ENCODE results near the gene ZNF253. TPM values are rescaled to one million over a fixed set of nuclear protein-coding genes. Genes with fewer than 3 reads are reported as not detected.
"Not testable (repeated sequence)": the region's sequence is repeated elsewhere in the genome, so short reads cannot be mapped to it uniquely, and the experiment has no call there.

ZNF253 gene
- total RNA-seq, 1 donor from 2014 or later: 1.8 TPM

DNA sequence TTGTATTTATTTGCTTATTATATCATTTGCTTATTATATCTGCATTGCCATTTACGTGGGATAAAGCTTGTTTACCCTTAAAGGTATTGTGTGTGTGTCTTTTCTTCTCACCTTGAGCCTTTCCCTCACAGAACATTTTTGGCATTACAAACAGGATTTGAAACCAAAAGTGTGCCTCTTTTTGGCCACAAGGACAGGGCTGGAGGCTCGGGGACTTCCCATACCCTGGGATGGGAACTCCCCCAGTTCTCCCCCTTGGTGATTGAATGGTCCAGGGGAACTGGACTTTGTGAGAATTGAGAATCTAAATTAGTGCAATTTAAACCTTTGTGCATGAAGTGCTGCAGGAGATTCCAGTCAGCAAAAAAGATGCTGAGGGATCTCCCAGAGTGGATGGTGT, 41.8 kb upstream of the ZNF253 start:
- no peak for DNase-seq (ENCODE audit: low spot score in 2 of 2)
- Histone ChIP-seq H3K4me3 (no peak overlapping the region), H3K4me1 (no peaks in the 10 kb centered on the region), H3K27ac (no peak overlapping the region), H3K36me3 (peaks cover 0 to 7% of the 10 kb centered on the region in 2 donors), H3K27me3 (no peaks in the 10 kb centered on the region), H3K9me3 (peaks cover 0 to 21% of the 10 kb centered on the region in 2 donors)
- TF ChIP-seq, protein P1, sequence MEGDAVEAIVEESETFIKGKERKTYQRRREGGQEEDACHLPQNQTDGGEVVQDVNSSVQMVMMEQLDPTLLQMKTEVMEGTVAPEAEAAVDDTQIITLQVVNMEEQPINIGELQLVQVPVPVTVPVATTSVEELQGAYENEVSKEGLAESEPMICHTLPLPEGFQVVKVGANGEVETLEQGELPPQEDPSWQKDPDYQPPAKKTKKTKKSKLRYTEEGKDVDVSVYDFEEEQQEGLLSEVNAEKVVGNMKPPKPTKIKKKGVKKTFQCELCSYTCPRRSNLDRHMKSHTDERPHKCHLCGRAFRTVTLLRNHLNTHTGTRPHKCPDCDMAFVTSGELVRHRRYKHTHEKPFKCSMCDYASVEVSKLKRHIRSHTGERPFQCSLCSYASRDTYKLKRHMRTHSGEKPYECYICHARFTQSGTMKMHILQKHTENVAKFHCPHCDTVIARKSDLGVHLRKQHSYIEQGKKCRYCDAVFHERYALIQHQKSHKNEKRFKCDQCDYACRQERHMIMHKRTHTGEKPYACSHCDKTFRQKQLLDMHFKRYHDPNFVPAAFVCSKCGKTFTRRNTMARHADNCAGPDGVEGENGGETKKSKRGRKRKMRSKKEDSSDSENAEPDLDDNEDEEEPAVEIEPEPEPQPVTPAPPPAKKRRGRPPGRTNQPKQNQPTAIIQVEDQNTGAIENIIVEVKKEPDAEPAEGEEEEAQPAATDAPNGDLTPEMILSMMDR (IDR thresholded peaks at IDR 0.05): no peak
- intact Hi-C loops (cut with DNase I): loop anchor here (5.0 kb wide), 2 partner anchors 92 to 157 kb away; partner anchors contain the start of genes ZNF101 and ZNF14

DNA sequence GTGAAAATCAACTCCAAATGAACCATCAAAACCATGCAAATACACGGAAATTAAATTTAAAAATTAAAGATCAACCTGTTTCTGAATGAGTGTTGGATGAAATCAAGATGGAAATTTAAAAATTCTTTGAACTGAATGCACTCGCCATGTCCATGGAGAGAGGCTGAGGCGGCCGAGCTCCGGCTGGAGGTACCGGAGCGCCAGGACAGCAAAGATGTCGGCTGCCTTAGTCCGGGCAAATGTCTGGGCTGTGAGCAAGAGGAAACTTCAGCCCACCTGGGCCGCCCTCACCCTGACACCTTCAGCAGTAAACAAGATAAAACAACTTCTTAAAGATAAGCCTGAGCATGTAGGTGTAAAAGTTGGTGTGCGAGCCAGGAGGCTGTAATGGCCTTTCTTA, 38.8 kb upstream of the ZNF253 start:
- H3K4me3 ChIP-seq: no peak overlapping the region
- H3K27me3 ChIP-seq: no peaks in the 10 kb centered on the region
- no peak overlapping the region for H3K27ac ChIP-seq
- no peaks in the 10 kb centered on the region for H3K36me3 ChIP-seq
- intact Hi-C loops (cut with DNase I): no loop called here
- H3K4me1 ChIP-seq: no peaks in the 10 kb centered on the region
- peaks cover 11 to 40% of the 10 kb centered on the region in 2 donors for H3K9me3 ChIP-seq
- no peak for DNase-seq (ENCODE audit: low spot score in 2 of 2)
- TF ChIP-seq, protein P1 (IDR thresholded peaks at IDR 0.05): no peak

DNA sequence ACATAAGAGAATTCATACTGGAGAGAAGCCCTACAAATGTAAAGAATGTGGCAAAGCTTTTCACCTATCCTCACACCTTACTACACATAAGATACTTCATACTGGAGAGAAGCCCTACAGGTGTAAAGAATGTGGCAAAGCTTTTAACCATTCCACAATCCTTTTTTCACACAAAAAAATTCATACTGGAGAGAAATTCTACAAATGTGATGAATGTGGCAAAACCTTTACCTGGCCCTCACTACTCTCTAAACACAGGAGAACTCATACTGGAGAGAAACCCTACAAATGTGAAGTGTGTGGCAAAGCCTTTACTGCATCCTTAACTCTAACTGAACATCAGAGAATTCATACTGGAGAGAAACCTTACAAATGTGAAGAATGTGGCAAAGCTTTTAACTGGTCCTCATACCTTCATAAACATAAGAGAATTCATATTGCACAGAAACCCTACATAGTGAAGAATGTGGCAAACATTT, 30.1 kb upstream of the ZNF253 start:
- no peaks in the 10 kb centered on the region for H3K4me1 ChIP-seq
- peaks cover 41 to 76% of the 10 kb centered on the region in 2 donors for H3K9me3 ChIP-seq

DNA sequence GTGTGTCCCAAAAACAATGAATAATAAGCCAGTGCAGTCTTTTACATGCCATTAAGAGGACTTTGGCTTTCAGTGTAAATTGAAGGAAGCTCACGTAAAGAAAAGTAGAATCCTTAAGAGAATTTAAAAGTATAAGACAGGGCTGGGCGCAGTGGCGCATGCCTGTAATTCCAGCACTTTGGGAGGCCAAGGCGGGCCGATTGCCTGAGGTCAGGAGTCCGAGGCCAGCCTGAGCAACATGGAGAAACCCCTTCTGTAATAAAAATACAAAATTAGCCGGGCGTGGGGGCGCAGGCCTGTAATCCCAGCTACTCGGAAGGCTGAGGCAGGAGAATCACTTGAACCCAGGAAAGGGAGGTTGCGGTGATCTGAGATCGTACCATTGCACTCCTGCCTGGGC, 17.9 kb upstream of the ZNF253 start:
- DNase-seq (ENCODE audit: low spot score in 2 of 2): no peak
- H3K9me3 ChIP-seq: no peaks in the 10 kb centered on the region
- no peaks in the 10 kb centered on the region for H3K27me3 ChIP-seq
- H3K27ac ChIP-seq: no peak overlapping the region
- H3K4me1 ChIP-seq: no peaks in the 10 kb centered on the region
- TF ChIP-seq, protein P1 (IDR thresholded peaks at IDR 0.05): no peak
- no peak overlapping the region for H3K4me3 ChIP-seq
- no peaks in the 10 kb centered on the region for H3K36me3 ChIP-seq
- intact Hi-C loops (cut with DNase I): no loop called here

More for the DNA sequence above, 30.1 kb upstream of the ZNF253 start:
- intact Hi-C loops (cut with DNase I): no loop called here
- no peak for DNase-seq (ENCODE audit: low spot score in 2 of 2)
- Histone ChIP-seq H3K36me3 (no peaks in the 10 kb centered on the region), H3K27ac (no peak overlapping the region), H3K27me3 (no peaks in the 10 kb centered on the region), H3K4me3 (no peak overlapping the region)
- TF ChIP-seq, protein P1 (IDR thresholded peaks at IDR 0.05): no peak

DNA sequence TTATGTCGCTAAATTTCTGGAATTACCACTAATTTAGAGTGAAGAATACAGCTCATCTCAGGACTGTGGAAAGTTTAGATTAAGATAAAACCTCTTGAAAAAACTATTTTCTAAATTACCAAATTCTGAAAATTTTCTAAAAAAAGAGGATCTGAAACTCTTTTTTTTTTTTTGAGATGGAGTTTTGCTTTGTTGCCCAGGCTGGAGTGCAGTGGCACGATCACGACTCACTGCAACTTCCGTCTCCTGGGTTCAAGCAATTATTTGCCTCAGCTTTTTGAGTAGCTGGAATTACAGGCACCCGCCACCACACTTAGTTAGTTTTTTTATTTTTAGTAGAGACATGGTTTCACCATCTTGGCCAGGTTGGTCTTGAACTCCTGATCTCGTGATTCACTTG, 16.6 kb upstream of the ZNF253 start:
- Histone ChIP-seq H3K36me3 (no peaks in the 10 kb centered on the region), H3K27me3 (no peaks in the 10 kb centered on the region), H3K27ac (no peak overlapping the region), H3K4me3 (no peak overlapping the region), H3K4me1 (no peaks in the 10 kb centered on the region), H3K9me3 (no peaks in the 10 kb centered on the region)
- no peak for DNase-seq (ENCODE audit: low spot score in 2 of 2)
- TF ChIP-seq, protein P1 (IDR thresholded peaks at IDR 0.05): no peak
- intact Hi-C loops (cut with DNase I): no loop called here

DNA sequence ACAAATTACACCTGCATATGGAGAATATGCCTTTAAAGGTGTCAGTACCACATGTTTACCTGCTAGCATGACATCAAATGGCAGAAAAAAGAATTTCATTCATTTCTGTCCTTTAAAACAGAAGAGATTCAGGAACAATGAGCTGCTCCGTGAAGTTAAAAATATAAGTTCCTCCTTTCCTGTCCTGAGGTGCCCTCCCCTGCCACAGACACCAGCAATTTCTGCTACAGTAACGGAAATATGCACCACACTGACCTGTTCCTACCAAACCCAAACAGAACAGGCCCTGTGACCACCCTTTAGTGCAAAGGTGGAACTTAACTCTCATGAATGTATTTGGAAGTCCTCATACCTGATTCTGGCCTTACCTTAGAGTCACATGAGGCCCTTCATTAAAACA, 13.9 kb upstream of the ZNF253 start:
- H3K27ac ChIP-seq; intact Hi-C loops (cut with DNase I); H3K4me3 ChIP-seq; H3K4me1 ChIP-seq; H3K9me3 ChIP-seq; H3K36me3 ChIP-seq; H3K27me3 ChIP-seq; DNase-seq (ENCODE audit: low spot score in 2 of 2): not testable (repeated sequence)

Data from ascending aorta (tissue), 2 donors.